ENCODE measurements around the gene ZNF768. TPM values are rescaled to one million over a fixed set of nuclear protein-coding genes. Genes with fewer than 3 reads are reported as not detected.

The ZNF768 gene
- total and polyA plus RNA-seq, 12 donors, result 36.0 to 75.1 (median 45.9) TPM

GRCh38 chr16:30555315-30556124 lies 29.2 kb upstream of the ZNF768 start:
- ATAC-seq, result no peak
- no peaks in the 10 kb centered on the region for H3K9me3 ChIP-seq
- H3K4me3 ChIP-seq, result no peak overlapping the region
- no peak for DNase-seq
- no peak for TF ChIP-seq CTCF (IDR thresholded peaks at IDR 0.05)
- H3K4me1 ChIP-seq, result peaks cover 0 to 69% (median 48%) of the 10 kb centered on the region in 9 donors
- H3K36me3 ChIP-seq, result peaks cover 0 to 40% (median 15%) of the 10 kb centered on the region in 9 donors
- WGBS, 2 donors, result 94 to 95% methylated on average over 67 to 69 of the region's 69 CpGs
- intact Hi-C loops (cut with DNase I), result loop anchor here in 3 of 10 donors (2.0 kb wide), 1 partner anchor 21 kb away; the partner anchor contains the start of gene ZNF747 (in 3 of the 3)
- H3K27me3 ChIP-seq, result no peaks in the 10 kb centered on the region
- H3K27ac ChIP-seq, result peak overlapping the region in 2 of 10 donors; percentile 58 to 99

DNA sequence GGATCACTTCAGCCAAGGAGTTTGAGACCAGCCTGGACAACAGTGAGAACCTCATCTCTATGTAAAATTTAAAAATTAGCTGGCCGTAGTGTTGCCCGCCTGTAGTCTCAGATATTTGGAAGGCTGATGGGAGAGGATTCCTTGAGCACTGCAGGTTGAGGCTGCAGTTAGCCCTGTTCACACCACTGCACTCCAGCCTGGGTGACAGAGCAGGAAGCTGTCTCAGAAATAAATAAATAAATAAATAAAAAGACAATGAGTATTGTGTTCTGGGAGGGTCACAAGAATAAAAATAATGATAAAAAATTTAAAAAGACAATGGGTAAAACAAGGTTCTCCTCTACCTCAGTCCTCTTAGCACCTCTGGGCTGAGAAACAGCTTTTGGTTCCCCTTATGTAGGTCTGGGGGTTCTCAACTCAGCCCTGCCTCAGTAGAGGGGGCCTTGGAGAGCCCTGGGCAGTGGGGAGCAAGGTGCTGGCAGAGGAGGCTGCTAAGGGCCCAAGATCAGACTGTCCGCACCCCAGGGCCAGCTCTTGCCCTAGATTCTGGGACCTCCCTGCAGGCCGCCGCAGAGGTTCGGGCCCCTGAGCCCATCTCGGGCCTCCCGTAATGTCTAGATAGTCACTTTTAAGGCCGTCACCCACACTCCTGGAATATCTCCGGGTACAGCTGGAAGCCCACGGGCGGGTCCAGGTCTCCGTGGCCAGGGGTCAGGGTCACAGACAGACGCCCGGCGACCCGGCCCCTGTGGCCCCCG lies 28.4 kb upstream of the ZNF768 start:
- peaks cover 0 to 69% (median 48%) of the 10 kb centered on the region in 9 donors for H3K4me1 ChIP-seq
- DNase-seq (no peak), ATAC-seq (no peak)
- TF ChIP-seq CTCF (IDR thresholded peaks at IDR 0.05), result no peak
- no peaks in the 10 kb centered on the region for H3K27me3 ChIP-seq
- H3K27ac ChIP-seq, result peak overlapping the region in 2 of 10 donors; percentile 40 to 58
- WGBS, 2 donors, result 94 to 96% methylated on average over 14 to 18 of the region's 18 CpGs
- intact Hi-C loops (cut with DNase I), result no loop called here
- no peak overlapping the region for H3K4me3 ChIP-seq
- H3K9me3 ChIP-seq, result no peaks in the 10 kb centered on the region
- H3K36me3 ChIP-seq, result peaks cover 0 to 40% (median 15%) of the 10 kb centered on the region in 9 donors

- Histone ChIP-seq H3K27ac (peak overlapping the region in 5 of 10 donors; percentile 35 to 68 (median 43)), H3K36me3 (peaks cover 0 to 40% (median 15%) of the 10 kb centered on the region in 9 donors), H3K4me3 (no peak overlapping the region), H3K4me1 (peaks cover 0 to 69% (median 43%) of the 10 kb centered on the region in 9 donors), H3K27me3 (no peaks in the 10 kb centered on the region), H3K9me3 (no peaks in the 10 kb centered on the region)
- ATAC-seq (no peak), DNase-seq (no peak)
- intact Hi-C loops (cut with DNase I), result loop anchor here in 1 of 10 donors (2.0 kb wide), 1 partner anchor 15 kb away; no protein-coding TSS in a partner anchor
- TF ChIP-seq CTCF (IDR thresholded peaks at IDR 0.05), result no peak
- WGBS, 2 donors, result 81 to 86% methylated on average over 2 of the region's 2 CpGs
Observed at GRCh38 chr16:30553393-30553899, 27.1 kb upstream of the ZNF768 start.

DNA sequence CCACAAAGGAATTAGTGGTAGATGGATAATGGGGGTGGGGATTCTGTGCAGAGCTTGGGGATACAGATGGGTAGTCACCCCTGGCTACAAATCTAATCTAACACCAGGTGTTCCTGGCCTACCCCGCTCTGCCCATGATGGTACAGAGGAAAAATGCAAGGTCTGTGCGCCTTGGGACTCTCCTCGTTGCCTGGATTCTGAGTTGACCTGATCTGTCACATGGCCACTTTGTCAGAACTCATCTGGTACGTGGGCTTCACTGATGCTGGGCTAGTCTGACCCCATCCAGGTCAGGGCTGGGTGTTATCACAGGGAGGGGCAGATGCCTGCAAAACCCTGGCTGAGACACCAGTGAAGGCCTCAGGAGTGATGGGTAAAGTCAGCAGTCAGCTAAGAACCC lies 26.6 kb upstream of the ZNF768 start:
- no peaks in the 10 kb centered on the region for H3K27me3 ChIP-seq
- WGBS, 2 donors, result 74 to 78% methylated on average over 4 of the region's 4 CpGs
- peaks cover 0 to 70% (median 43%) of the 10 kb centered on the region in 9 donors for H3K4me1 ChIP-seq
- peak overlapping the region in 9 of 10 donors; percentile 2 to 68 (median 38) for H3K27ac ChIP-seq
- H3K9me3 ChIP-seq, result no peaks in the 10 kb centered on the region
- H3K36me3 ChIP-seq, result peaks cover 0 to 40% (median 15%) of the 10 kb centered on the region in 9 donors
- intact Hi-C loops (cut with DNase I), result loop anchor here in 1 of 10 donors (2.0 kb wide), 1 partner anchor 14 kb away; no protein-coding TSS in a partner anchor
- no peak for TF ChIP-seq CTCF (IDR thresholded peaks at IDR 0.05)
- H3K4me3 ChIP-seq, result no peak overlapping the region
- ATAC-seq (no peak), DNase-seq (no peak)
